ENCODE measurements around the gene C1orf21.
"Not testable (repeated sequence)": the region's sequence is repeated elsewhere in the genome, so short reads cannot be mapped to it uniquely, and the experiment has no call there.

C1orf21 gene

GRCh38 chr1:184598403-184599193, 211.8 kb downstream of the C1orf21 start:
- no peak for DNase-seq (ENCODE audit: low read depth)

- DNase-seq (ENCODE audit: low read depth), result no peak
These were observed 217.5 kb downstream of the C1orf21 start for GRCh38 chr1:184604152-184604900.

GRCh38 chr1:184605941-184606340, 219.1 kb downstream of the C1orf21 start:
- DNase-seq (ENCODE audit: low read depth), result no peak

GRCh38 chr1:184606786-184607185, 220.0 kb downstream of the C1orf21 start:
- DNase-seq (ENCODE audit: low read depth), result no peak

DNA sequence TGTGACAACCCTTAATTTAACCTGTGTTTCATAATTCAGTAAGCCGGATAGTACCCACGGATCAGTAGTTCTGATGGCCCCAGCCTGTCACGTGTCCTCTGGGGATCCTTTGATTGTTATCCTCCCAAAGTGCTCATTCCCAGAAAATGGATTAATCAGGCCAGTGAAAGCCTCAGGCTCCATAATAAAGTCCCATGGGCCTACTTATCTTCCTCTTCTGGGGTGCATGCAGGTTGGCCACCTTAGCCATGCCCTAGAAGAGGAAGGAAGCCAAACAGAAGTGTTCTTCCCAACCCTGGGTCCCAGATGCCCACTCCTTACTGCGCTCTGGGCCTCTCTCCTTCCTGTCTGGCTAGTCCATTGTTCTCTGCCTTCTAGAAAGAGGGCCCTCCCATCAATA, 221.8 kb downstream of the C1orf21 start:
- DNase-seq (ENCODE audit: low read depth), result no peak

GRCh38 chr1:184608990-184609389, 222.2 kb downstream of the C1orf21 start:
- no peak for DNase-seq (ENCODE audit: low read depth)

- DNase-seq (ENCODE audit: low read depth), result no peak
These were observed 224.2 kb downstream of the C1orf21 start for GRCh38 chr1:184610876-184611595.

- not testable (repeated sequence) for DNase-seq (ENCODE audit: low read depth)
These were observed 225.4 kb downstream of the C1orf21 start for GRCh38 chr1:184612229-184612628.

- DNase-seq (ENCODE audit: low read depth), result no peak
These were observed 227.8 kb downstream of the C1orf21 start for GRCh38 chr1:184614667-184615066.

DNA sequence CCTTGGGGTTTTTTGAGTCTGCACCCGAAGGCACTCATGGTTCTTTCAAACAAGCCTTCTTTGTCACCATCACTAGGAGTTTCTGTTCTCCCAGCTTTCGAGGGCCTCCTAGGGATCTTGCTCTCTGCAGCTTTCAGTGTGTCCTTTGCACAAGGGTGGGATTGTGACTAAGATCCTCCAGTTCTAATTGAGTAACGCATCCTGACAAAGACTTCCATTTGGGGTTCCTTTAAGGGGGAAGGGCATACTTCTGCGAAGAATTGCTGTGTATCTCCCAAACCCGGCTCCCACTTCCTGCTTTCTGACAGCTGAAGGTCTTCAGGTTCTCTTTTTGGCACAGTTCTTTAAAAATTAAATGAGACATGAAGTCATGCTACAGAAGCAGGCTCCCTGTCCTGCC, 228.5 kb downstream of the C1orf21 start:
- DNase-seq (ENCODE audit: low read depth), result no peak

GRCh38 chr1:184616504-184616903, 229.7 kb downstream of the C1orf21 start:
- no peak for DNase-seq (ENCODE audit: low read depth)

DNA sequence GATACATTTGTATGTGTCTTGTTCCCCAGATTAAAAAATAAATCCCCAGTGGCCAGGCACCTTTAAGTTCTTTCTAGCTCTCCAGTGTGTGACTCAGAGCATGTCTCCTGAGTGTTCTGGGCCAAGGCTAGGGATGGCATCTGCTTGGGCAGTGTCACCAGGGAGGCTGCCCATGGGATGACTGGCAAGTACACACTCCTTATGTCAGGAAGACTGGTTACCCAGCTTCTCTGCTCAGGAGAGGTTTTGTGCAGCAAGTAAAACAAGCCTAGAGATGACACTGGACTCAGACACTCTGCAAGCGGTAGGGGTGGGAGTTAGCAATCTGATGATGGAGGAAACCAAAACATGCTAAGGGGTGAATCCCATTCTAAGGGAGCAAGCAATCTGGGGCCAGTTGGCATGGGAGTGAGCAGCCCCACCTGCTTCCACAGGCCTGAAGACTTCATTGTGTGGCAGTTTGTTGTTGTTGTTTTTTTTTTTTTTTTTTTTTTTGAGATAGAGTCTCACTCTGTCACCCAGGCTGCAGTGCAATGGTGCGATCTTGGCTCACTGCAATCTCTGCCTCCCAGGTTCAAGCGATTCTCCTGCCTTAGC, 230.7 kb downstream of the C1orf21 start:
- no peak for DNase-seq (ENCODE audit: low read depth)

DNA sequence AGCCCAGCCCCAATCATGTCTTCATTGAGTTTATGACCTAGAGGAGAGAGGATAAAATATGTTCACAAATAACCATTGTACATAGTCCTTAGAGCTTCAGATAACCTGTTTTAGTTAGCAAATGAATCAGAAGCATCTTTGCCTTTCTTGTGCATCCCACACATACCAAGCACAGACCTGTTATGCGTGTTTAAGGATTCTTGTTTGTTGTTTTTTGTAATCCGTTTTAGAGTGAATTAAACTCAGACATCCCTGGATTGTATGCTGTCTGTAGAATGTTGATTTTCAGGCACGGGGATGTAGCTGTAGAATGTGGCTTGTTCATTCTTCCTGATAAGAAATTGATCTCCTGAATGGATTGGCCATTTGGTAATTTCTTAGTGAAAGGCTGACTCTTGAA, 232.0 kb downstream of the C1orf21 start:
- no peak for DNase-seq (ENCODE audit: low read depth)

- DNase-seq (ENCODE audit: low read depth), result no peak
These were observed 233.6 kb downstream of the C1orf21 start for GRCh38 chr1:184620469-184620868.

DNA sequence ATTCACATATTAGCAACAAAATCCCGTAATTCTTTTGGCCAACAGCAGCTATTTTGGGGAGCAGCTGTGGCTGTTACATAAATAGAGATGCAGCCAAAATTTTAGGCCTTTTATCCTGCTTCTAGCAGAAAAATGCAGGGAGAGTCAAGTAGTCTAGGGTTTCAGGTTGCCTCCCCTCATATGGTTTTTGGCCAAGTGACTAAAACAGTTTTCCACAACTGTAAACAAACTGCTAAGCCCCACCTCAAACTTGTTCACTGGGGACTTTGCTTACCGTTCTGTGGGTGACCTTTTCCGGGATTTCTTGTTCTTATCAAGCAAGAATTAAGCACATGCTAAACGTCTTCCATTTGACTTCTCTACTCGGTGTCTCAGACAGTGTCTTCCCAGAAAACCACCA, 234.4 kb downstream of the C1orf21 start:
- no peak for DNase-seq (ENCODE audit: low read depth)

DNA sequence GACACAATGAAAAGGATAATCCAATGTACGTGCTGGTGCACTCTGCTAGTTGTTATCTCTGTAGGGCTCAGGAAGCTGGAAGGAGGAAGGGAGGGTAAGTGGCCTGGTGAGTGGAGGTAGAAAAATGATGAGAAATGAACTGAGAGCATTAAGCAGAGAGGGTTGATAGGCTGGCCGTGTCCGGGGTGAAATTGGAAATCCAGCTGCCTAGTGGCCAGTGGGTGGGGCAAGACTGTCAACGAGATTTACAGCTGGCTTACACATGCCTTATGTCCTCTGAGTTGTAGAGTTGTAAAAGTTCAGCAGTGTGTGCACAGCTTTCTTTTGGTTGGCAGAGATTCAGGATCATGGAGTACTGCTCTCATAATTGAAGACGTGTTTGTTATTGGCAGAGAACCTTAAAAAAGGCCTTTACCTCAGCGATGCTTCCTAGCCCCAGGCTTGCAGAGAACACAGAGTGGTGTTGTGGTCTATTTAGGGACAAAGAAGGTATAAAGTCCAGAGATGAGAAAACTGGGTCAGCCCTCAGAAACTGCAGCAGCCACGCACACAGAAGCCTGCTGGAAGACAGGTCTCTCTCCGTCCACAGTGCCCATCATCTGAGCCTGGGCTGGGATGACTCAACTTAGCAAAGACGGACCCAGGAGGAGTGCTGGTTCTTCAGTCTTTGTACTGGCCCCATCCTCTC, 235.5 kb downstream of the C1orf21 start:
- no peak for DNase-seq (ENCODE audit: low read depth)

DNA sequence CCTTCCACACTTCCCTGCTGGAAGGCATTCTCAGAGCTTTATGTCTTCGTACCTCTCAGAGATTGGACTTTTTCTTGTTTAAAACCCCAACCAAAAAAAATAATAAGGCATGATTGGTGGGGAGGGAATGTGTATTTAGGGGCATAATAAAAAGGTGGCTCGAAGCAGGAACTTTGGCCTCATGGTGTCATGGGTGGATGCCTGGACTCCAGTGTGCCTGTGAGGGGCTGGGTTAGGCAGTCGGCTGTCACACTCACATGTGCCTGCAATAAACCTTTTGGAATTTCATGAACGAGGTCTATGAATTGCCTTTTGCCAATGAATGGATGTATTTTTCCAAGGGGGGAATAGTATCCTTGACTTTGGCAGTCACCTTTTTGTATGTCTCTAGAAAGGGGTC, 236.6 kb downstream of the C1orf21 start:
- no peak for DNase-seq (ENCODE audit: low read depth)

- DNase-seq (ENCODE audit: low read depth), result no peak
These were observed 237.2 kb downstream of the C1orf21 start for GRCh38 chr1:184624051-184624450.

GRCh38 chr1:184624626-184625025, 237.8 kb downstream of the C1orf21 start:
- DNase-seq (ENCODE audit: low read depth), result no peak

DNA sequence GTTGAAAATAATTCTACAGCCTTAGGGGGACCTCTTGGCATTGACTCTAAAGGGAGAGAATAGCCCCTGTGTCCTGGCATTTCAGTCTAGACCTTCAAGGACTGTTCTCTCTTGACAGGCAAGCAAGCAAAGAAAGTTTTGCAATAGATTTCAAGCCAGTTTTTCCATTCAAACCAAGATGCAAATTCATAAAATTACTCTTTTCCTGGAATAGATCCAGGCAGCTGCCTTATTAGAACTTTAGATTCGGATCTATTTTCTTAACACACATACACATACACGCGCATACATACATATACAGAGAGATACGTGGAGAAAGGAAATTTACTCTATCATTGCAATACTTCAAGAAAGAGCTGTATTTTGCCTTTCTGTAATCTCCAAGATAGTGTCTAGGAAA, 238.4 kb downstream of the C1orf21 start:
- no peak for DNase-seq (ENCODE audit: low read depth)

GRCh38 chr1:184626076-184627006, 239.5 kb downstream of the C1orf21 start:
- DNase-seq (ENCODE audit: low read depth), result no peak
